Transverse colon (tissue), 4 donors: ENCODE measurements around the gene OR2T35.

Experiments used
- POLR2AphosphoS5 ChIP-seq, 3 donors: sonication (generic); formaldehyde crosslinking; IDR thresholded peaks; one replicate each; pipeline ENCODE4 v1.6.1; 2016; ENCODE audit warnings: antibody characterized with exemption in 3 of 3
- TF ChIP-seq, protein P1 (sequence below), 5 experiments: fragments of 200-600 bp in 3 of 5; fragments of 450-650 bp in 2 of 5; sonication (generic) in 3 of 5; IDR thresholded peaks; 1 replicate in 2 of 5; 2 replicates in 3 of 5; pipeline ENCODE4 v1.5.1; 2016 to 2017; ENCODE audit warnings: antibody characterized with exemption in 5 of 5, inconsistent platforms in 3 of 5, mild to moderate bottlenecking in 2 of 5, moderate library complexity in 1 of 5

- TF ChIP-seq, protein P1, sequence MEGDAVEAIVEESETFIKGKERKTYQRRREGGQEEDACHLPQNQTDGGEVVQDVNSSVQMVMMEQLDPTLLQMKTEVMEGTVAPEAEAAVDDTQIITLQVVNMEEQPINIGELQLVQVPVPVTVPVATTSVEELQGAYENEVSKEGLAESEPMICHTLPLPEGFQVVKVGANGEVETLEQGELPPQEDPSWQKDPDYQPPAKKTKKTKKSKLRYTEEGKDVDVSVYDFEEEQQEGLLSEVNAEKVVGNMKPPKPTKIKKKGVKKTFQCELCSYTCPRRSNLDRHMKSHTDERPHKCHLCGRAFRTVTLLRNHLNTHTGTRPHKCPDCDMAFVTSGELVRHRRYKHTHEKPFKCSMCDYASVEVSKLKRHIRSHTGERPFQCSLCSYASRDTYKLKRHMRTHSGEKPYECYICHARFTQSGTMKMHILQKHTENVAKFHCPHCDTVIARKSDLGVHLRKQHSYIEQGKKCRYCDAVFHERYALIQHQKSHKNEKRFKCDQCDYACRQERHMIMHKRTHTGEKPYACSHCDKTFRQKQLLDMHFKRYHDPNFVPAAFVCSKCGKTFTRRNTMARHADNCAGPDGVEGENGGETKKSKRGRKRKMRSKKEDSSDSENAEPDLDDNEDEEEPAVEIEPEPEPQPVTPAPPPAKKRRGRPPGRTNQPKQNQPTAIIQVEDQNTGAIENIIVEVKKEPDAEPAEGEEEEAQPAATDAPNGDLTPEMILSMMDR (IDR thresholded peaks at IDR 0.05), result no peak
- no peak for TF ChIP-seq POLR2AphosphoS5 (IDR thresholded peaks at IDR 0.05)
Observed at GRCh38 chr1:248627971-248628844, 16.9 kb downstream of the OR2T35 start.
